ENCODE data around the gene LTB4R. TPM values are rescaled to one million over a fixed set of nuclear protein-coding genes. Genes with fewer than 3 reads are reported as not detected.
A peak's percentile ranks its signal among the peaks of the same experiment; 100 is the strongest.

The LTB4R gene
- total and polyA plus RNA-seq, 2 donors from 2014 or later, result 4.6 to 9.3 TPM

GRCh38 chr14:24271834-24272263 lies 39.5 kb upstream of the LTB4R start:
- H3K27me3 ChIP-seq (ENCODE audit: control insufficient read depth, insufficient read depth, low read length), result no peaks in the 10 kb centered on the region
- H3K36me3 ChIP-seq (ENCODE audit: control insufficient read depth in 2 of 3, insufficient read depth in 3 of 3, low read length in 3 of 3), result peaks cover 0 to 7% (median 4%) of the 10 kb centered on the region in 3 donors
- TF ChIP-seq, protein P1, sequence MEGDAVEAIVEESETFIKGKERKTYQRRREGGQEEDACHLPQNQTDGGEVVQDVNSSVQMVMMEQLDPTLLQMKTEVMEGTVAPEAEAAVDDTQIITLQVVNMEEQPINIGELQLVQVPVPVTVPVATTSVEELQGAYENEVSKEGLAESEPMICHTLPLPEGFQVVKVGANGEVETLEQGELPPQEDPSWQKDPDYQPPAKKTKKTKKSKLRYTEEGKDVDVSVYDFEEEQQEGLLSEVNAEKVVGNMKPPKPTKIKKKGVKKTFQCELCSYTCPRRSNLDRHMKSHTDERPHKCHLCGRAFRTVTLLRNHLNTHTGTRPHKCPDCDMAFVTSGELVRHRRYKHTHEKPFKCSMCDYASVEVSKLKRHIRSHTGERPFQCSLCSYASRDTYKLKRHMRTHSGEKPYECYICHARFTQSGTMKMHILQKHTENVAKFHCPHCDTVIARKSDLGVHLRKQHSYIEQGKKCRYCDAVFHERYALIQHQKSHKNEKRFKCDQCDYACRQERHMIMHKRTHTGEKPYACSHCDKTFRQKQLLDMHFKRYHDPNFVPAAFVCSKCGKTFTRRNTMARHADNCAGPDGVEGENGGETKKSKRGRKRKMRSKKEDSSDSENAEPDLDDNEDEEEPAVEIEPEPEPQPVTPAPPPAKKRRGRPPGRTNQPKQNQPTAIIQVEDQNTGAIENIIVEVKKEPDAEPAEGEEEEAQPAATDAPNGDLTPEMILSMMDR (IDR thresholded peaks at IDR 0.05; ENCODE audit: borderline replicate concordance, extremely low read depth, insufficient read depth), result no peak
- H3K9me3 ChIP-seq (ENCODE audit: control insufficient read depth in 2 of 3, insufficient read depth in 1 of 3, low read length in 3 of 3), result no peaks in the 10 kb centered on the region
- FAIRE-seq (no peak), DNase-seq (no peak)
- peaks cover 0 to 10% (median 0%) of the 10 kb centered on the region in 3 donors for H3K4me1 ChIP-seq (ENCODE audit: control insufficient read depth in 2 of 3, insufficient read depth in 2 of 3, low read depth in 1 of 3, low read length in 3 of 3)
- peak overlapping the region; percentile 79 to 95 (median 92) for H3K4me3 ChIP-seq (ENCODE audit: low read length in 3 of 3)
- H3K27ac ChIP-seq (ENCODE audit: low read depth in 2 of 2, low read length in 2 of 2), result peak overlapping the region; percentile 88 to 96
- peak overlapping the region; percentile 80 to 93 (median 92) for H3K9ac ChIP-seq (ENCODE audit: low read length in 3 of 3)
- intact Hi-C loops (cut with DNase I), result no loop called here

DNA sequence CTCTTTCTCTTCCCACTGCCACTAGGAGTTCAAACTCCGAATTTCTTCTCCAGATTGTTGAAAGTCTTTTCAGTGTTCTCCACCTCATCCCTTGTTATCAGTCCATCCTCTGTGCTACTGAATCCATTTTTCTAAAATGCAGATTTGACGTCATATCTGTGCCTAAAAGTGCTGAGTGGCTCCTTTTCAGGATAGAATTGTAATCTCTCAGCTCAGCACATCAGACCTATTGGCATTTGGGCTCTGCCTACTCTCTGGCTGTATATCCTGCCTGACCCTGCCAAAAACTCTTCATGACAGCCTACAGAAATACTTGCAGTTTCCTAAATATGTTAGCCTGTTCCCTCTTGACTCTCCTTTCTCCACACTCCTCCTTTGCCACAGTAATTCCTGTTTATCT lies 38.8 kb upstream of the LTB4R start:
- H3K27ac ChIP-seq (ENCODE audit: low read depth in 2 of 2, low read length in 2 of 2), result no peak overlapping the region
- no peak overlapping the region for H3K9ac ChIP-seq (ENCODE audit: low read length in 3 of 3)
- intact Hi-C loops (cut with DNase I), result no loop called here
- peaks cover 0 to under 1% (median 0%) of the 10 kb centered on the region in 3 donors for H3K36me3 ChIP-seq (ENCODE audit: control insufficient read depth in 2 of 3, insufficient read depth in 3 of 3, low read length in 3 of 3)
- FAIRE-seq (no peak), DNase-seq (no peak)
- peaks cover 0 to 10% (median 0%) of the 10 kb centered on the region in 3 donors for H3K4me1 ChIP-seq (ENCODE audit: control insufficient read depth in 2 of 3, insufficient read depth in 2 of 3, low read depth in 1 of 3, low read length in 3 of 3)
- H3K4me3 ChIP-seq (ENCODE audit: low read length in 3 of 3), result no peak overlapping the region
- TF ChIP-seq, protein P1 (IDR thresholded peaks at IDR 0.05; ENCODE audit: borderline replicate concordance, extremely low read depth, insufficient read depth), result no peak
- H3K27me3 ChIP-seq (ENCODE audit: control insufficient read depth, insufficient read depth, low read length), result no peaks in the 10 kb centered on the region
- H3K9me3 ChIP-seq (ENCODE audit: control insufficient read depth in 2 of 3, insufficient read depth in 1 of 3, low read length in 3 of 3), result no peaks in the 10 kb centered on the region

DNA sequence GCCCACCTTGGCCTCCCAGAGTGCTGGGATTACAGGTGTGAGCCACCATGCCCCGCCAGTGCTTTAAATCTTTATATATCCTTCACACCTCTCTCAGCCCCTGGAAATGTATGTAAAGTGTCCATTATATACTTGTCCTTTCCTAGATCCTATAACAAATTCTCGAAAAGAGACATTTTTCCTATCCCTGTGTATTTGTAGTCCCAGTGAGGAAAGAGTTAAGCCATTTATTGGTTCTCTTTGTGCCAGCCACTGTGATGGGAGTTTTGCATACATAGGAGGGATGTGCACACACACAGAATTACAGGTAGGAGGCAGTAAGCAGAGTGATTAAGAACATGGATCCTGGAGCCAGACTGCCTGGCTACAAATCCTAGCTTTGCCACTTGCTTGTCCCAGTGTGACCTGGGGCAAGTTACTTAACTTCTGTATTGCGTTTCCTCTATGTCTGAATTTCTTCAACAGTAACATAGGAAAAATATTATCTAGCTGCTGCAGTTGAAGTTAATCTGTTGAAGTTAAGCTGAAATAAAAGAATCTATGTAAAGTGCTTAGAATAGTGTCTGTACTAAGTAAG lies 37.8 kb upstream of the LTB4R start:
- H3K27ac ChIP-seq (ENCODE audit: low read depth in 2 of 2, low read length in 2 of 2), result no peak overlapping the region

More for the DNA sequence above, 37.8 kb upstream of the LTB4R start:
- no peak overlapping the region for H3K4me3 ChIP-seq (ENCODE audit: low read length in 3 of 3)
- H3K9me3 ChIP-seq (ENCODE audit: control insufficient read depth in 2 of 3, insufficient read depth in 1 of 3, low read length in 3 of 3), result no peaks in the 10 kb centered on the region
- no peak for FAIRE-seq
- no peaks in the 10 kb centered on the region for H3K27me3 ChIP-seq (ENCODE audit: control insufficient read depth, insufficient read depth, low read length)
- intact Hi-C loops (cut with DNase I), result no loop called here
- TF ChIP-seq, protein P1 (IDR thresholded peaks at IDR 0.05; ENCODE audit: borderline replicate concordance, extremely low read depth, insufficient read depth), result no peak
- peaks cover 0 to 10% (median 0%) of the 10 kb centered on the region in 3 donors for H3K4me1 ChIP-seq (ENCODE audit: control insufficient read depth in 2 of 3, insufficient read depth in 2 of 3, low read depth in 1 of 3, low read length in 3 of 3)
- no peak overlapping the region for H3K9ac ChIP-seq (ENCODE audit: low read length in 3 of 3)
- no peaks in the 10 kb centered on the region for H3K36me3 ChIP-seq (ENCODE audit: control insufficient read depth in 2 of 3, insufficient read depth in 3 of 3, low read length in 3 of 3)
- DNase-seq, result no peak
